ENCODE results near the gene IL18RAP.

Gene IL18RAP

DNA sequence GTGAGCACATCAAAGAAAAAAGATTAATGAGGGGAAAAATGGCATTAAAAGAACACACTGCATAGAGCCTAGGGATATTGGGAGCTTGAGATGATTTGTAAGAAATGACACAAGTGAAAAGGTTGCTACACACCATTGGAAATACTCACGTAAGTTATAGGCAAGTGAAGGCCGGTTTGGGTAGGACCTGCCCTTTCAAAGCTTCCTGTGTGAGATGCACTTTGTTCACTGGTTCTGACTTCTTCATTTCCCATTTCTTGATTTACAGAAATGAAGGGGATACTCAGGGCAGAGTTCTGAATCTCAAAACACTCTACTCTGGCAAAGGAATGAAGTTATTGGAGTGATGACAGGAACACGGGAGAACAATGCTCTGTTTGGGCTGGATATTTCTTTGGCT lies at the start of gene IL18RAP:
TSS of gene IL18RAP (plus strand) at position 251 of the 400 bp plus-strand sequence. CDS start at position 369, 118 bp downstream.
- no peak for DNase-seq

GRCh38 chr2:102376052-102376591 lies 46.8 kb upstream of the IL18RAP start:
- DNase-seq, result no peak

DNA sequence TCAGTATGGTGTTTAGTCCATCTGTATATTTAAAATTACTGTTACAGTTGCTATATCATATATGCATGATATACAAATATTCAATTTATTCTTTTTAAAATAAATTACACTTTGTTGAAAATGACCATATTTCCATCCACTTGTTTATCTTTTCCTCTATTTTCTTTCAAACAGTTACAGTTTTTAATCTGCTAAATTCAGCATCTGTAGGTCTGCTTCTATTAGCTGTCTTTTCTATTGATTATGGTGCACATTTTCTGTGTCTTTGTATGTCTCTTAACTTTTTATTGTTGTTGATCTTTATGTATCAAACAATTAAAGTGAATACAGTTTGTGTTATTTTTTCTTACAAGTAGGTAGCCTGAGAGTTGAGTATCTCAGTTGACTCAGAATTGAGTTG lies 39.2 kb upstream of the IL18RAP start:
- DNase-seq, result no peak

DNA sequence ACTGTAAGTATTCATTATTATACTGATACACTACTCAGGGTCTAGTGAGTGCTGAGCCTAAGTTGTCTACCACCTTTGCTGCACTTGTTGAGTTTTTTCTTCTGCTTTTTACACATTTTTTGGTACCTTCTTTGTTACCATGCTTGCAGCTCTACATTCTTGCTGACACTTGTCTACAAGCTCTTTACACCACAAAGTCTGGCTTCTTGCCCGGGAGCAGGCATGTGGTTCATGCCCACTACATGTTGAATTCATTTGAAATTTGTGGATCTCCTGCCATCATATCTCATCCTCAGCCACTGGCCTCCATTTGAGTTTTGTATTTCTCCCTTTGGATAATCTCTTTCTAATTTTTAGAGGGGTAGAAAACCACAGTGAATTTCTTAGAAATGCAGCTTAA lies 37.4 kb upstream of the IL18RAP start:
- DNase-seq, result no peak

GRCh38 chr2:102386004-102386403 lies 37.0 kb upstream of the IL18RAP start:
- DNase-seq, result no peak

GRCh38 chr2:102386867-102387541 lies 36.0 kb upstream of the IL18RAP start:
- DNase-seq, result no peak

DNA sequence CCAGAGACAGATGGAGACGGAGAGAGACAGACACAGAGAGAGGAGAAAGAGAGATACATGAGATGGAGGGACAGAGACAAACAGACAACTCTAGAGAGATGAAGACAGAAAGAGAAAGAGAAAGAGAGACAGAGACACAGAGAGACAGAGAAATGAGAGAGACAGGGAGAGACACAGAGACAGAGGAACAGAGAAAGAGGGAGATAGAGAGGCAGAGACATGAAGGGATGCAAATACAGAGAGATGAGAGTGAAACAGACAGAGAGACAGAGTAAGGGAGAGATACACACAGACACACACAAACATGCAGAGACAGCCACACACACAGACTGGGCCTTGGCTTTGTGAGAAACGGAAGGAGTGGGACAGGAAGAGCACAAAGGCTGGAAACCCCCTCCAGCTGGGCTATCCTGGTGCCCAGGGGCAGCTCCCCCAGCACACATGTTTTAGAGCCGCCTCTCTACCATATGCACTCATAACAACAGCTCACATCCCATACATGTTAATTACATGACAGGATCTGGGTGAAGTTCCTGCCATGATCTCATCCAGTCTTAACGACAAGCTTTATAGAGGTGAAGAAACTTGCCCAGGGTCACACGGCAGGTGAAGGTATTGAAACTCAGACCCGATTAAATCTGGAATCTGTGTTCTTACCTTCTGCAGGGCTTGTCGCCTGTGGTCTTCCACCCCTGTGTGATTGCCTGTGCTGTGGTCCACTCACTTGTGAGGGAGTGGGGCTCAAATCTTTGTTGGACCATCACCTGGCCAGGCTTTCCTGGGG lies 35.0 kb upstream of the IL18RAP start:
- DNase-seq, result no peak

- no peak for DNase-seq
Observed at GRCh38 chr2:102391565-102391964, 31.4 kb upstream of the IL18RAP start.

DNA sequence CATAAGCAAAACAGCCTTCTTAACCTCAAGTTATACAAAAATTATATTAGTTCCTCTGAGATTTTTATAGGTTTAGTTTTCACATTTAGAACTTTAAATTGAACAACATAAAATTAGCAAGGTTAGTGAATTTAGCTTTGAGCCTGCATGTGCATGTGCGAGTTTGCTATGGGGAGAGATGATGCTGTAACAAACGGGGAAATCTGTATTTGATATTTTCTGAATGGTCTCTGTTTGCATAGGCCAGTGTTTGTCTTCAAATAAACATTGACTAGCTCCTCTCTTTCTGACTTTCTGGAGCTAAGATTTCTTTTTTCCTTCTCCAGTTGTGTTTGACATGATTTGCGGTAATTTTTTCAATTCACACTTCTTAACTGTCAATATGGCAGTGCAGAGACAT lies 30.9 kb upstream of the IL18RAP start:
- DNase-seq, result no peak

GRCh38 chr2:102392942-102393341 lies 30.0 kb upstream of the IL18RAP start:
- DNase-seq, result no peak

- no peak for DNase-seq
Observed at GRCh38 chr2:102396012-102396411, 26.9 kb upstream of the IL18RAP start.

DNA sequence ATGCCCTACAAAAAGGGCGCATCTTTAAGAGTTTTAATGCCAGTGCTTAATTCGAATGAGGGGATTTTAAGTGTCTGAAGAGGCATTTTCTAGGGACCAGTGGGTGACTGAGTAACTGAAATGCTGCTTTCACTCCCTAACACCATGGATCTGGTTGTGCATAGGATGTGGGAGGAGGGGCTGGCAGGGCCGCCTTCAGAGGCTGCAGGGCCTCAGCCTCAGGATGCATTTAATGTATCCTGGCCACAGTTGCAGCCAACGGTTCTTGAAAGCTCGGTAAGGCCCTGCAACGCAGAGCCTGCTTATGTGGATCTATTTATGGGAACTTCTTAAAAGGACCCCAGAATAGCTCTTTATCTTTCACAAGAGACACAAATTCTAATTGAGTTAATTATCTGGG lies 25.8 kb upstream of the IL18RAP start:
- no peak for DNase-seq

GRCh38 chr2:102399499-102400141 lies 23.3 kb upstream of the IL18RAP start:
- no peak for DNase-seq

DNA sequence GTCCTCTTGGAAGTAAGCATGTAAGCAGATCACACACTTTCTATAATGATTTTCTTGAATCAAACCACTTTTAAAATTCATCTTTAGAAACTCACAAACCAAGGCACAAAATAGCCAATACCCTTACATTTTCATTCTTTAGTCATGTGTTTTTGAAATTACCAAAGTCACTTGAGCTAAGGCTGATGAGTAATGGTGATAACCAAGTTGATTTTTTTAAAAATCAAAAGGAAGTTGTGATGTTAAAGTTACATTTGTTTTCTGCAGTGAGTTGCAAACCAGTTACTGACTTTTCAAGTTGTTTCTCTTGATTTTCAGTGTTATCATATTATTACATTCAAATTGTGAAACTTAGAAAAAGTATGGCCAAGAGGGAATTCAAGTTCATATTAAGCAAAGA lies 21.5 kb upstream of the IL18RAP start:
- no peak for DNase-seq

DNA sequence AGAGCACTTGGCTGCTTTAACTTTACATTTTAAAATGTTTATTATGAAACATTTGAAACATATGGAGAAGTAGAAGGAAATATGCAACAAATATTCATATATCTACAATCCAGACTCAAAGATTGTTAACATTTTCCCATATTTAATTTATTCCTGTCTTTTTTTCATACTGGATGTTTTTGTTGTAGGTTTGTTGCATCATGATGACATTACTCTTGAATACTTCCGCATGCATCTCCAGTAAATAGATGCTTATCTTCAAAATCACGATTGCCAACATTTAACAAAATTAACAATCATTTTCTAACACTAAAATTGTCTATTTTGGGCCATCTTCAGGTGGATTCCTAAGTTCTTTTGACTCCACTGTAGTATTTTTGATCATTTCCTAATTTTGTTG lies 21.1 kb upstream of the IL18RAP start:
- no peak for DNase-seq

DNA sequence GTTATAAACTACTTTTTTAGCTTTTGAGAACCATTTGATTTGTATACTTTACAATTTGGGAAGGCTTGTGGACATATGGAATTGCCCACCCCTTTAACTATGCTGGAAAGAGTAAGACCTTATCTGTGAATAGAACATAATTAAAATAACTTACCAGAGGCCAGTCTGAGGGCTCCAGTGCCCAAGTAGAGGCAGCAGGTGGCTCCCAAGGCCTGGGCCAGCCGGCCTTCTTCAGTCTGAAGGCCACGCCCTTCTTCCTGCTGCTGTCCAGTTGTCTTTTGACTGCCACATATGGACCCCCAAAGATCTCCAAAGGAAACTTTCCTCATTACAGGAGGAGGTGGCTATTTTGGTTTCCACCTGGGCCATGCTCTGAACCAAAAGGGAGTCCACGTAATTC lies 12.0 kb upstream of the IL18RAP start:
- DNase-seq, result no peak

GRCh38 chr2:102412199-102412598 lies 10.8 kb upstream of the IL18RAP start:
- no peak for DNase-seq

GRCh38 chr2:102417946-102418345 lies 5.0 kb upstream of the IL18RAP start:
- no peak for DNase-seq

DNA sequence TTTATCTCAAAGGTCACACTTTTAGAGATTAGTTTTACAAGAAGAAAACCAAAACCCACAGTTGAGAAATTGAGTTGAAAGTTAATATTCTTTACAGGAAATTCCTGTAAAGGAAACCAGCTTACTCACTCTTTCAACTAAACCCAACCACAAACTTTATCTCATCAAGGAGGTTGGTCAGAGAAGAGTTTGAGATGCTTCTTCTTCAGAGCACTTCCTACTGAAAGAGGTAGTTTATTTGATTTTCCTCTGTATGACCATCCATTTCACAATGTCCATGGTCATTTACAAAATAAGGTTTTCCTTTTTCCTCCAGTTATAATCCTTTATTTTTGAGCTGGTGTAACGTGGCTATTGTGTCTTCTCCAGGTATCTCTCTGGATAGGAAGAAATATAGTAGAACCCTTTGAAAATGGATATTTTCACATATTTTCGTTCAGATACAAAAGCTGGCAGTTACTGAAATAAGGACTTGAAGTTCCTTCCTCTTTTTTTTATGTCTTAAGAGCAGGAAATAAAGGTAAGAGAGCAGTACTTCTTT lies 4.5 kb upstream of the IL18RAP start:
- DNase-seq, result no peak

DNA sequence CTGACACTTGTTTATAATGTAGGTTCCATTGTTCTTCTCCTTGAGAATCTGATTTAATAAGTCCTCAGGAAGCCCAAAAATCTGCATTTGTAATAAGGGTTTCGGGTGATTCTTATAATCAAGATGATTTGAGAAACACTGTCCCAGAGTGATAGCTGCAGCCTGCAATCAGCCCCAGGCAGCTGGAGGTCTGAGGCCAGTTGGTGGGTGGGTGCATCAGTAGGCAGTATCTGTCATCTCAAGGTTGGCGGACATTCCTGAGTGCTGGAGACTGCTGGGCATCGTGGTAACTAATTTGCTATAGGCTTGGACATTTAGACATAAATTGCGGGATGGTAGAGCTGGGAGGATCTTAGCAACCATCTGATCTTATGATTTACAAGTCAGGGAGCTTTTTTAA lies 2.7 kb upstream of the IL18RAP start:
- DNase-seq, result no peak

- DNase-seq, result no peak
Observed at GRCh38 chr2:102421890-102422759, 835 bp upstream of the IL18RAP start.

DNA sequence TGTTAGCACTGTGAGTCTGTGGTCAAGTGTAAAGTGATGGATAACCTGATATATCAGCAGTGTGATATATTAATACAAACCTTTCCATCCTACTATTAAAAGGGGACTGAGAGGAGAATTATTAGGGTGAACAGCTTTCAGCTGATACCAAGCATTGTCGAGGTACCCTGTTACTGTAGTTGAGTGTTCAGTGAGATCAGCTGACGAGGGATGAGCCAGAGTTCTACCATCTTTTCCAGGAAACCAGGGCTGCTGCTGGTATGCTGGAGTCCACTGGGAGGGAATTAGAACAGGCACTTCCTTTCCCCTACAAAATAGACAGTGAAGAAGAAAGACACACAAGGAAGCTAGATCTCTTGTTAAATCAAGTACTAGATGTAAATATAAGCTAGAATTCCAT lies 408 bp downstream of the IL18RAP start:
- DNase-seq, result no peak

DNA sequence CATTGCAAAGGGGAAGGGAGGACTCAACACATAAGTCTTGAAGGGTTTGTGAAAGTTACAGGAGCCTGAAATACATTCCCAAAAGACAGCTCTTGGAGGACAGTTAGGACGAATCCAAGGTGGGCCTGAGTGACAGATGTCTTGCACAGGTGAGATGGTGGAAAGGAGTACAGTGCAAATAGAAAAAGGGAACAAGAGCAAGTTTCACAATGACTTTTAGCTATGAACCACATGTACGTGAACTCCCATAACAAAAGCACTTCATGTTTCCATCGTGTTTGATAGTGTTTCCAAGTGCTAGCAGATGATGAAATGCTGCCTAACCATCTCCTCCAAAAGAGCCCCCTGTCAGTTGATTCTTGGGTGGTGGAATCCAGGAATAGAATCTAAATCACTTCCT lies 1.8 kb downstream of the IL18RAP start:
- no peak for DNase-seq
